Neural progenitor cell (in vitro differentiated cells): ENCODE data around the gene ARPC3. TPM values are rescaled to one million over a fixed set of nuclear protein-coding genes. Genes with fewer than 3 reads are reported as not detected.
"Not testable (repeated sequence)": the region's sequence is repeated elsewhere in the genome, so short reads cannot be mapped to it uniquely, and the experiment has no call there.

Experiments used
- DNase-seq: peaks from one replicate; pipeline ENCODE4 v3.0.0-alpha.2; 2016; ENCODE audit warnings: low spot score
- H2AFZ ChIP-seq: fragments of 200-600 bp; sonication (generic); replicated peaks from 2 replicates; pipeline ENCODE4 v1.6.1; 2016; ENCODE audit warnings: antibody characterized with exemption
- H3F3A ChIP-seq: fragments of 200-600 bp; sonication (generic); 2 replicates; pipeline ENCODE4 v1.6.1; 2016; ENCODE audit warnings: antibody characterized with exemption, low read depth
- H3K27ac ChIP-seq: fragments of 200-600 bp; sonication (generic); 2 replicates; pipeline ENCODE4 v1.5.1; 2016; ENCODE audit warnings: mild to moderate bottlenecking
- H3K27me3 ChIP-seq: fragments of 200-600 bp; sonication (generic); 2 replicates; pipeline ENCODE4 v1.6.1; 2016; ENCODE audit warnings: mild to moderate bottlenecking, moderate library complexity
- H3K36me3 ChIP-seq: fragments of 200-600 bp; sonication (generic); 2 replicates; pipeline ENCODE4 v1.5.1; 2016
- H3K4me1 ChIP-seq: fragments of 200-600 bp; sonication (generic); 2 replicates; pipeline ENCODE4 v1.6.1; 2016; ENCODE audit warnings: mixed run types
- H3K4me2 ChIP-seq: fragments of 200-600 bp; sonication (generic); 2 replicates; pipeline ENCODE4 v1.6.1; 2016
- H3K4me3 ChIP-seq: fragments of 200-600 bp; sonication (generic); 2 replicates; pipeline ENCODE4 v1.5.1; 2016
- H3K79me2 ChIP-seq: fragments of 200-600 bp; sonication (generic); 2 replicates; pipeline ENCODE4 v1.6.1; 2016; ENCODE audit warnings: low read depth
- H3K9ac ChIP-seq: fragments of 200-600 bp; sonication (generic); 2 replicates; pipeline ENCODE4 v1.6.1; 2016
- H3K9me3 ChIP-seq: fragments of 200-600 bp; sonication (generic); 2 replicates; pipeline ENCODE4 v1.5.1; 2016; ENCODE audit warnings: low read depth
- H4K20me1 ChIP-seq: fragments of 200-600 bp; sonication (generic); 2 replicates; pipeline ENCODE4 v1.6.1; 2016; ENCODE audit warnings: low read depth
- H3K27ac Mint-ChIP-seq: 3 replicates; pipeline ENCODE4 v1.8.0; 2021; ENCODE audit warnings: mixed read lengths
- H3K27me3 Mint-ChIP-seq: 2 replicates; pipeline ENCODE4 v1.8.0; 2022; ENCODE audit warnings: low read depth, mild to moderate bottlenecking, inconsistent platforms, moderate library complexity, mixed read lengths; ENCODE audit not compliant: insufficient read depth
- H3K36me3 Mint-ChIP-seq: 3 replicates; pipeline ENCODE4 v1.8.0; 2021; ENCODE audit warnings: mixed read lengths
- H3K4me1 Mint-ChIP-seq: 3 replicates; pipeline ENCODE4 v1.8.0; 2021; ENCODE audit warnings: mixed read lengths
- H3K4me3 Mint-ChIP-seq: 3 replicates; pipeline ENCODE4 v1.8.0; 2021; ENCODE audit warnings: mild to moderate bottlenecking, moderate library complexity, mixed read lengths
- H3K9me3 Mint-ChIP-seq: 3 replicates; pipeline ENCODE4 v1.8.0; 2020; ENCODE audit warnings: mixed read lengths
- CTCF ChIP-seq: fragments of 200-600 bp; sonication (generic); IDR thresholded peaks from 2 replicates; pipeline ENCODE4 v1.5.1; 2017; ENCODE audit warnings: antibody characterized with exemption, mild to moderate bottlenecking
- EZH2 ChIP-seq: fragments of 200-600 bp; sonication (generic); IDR thresholded peaks from 2 replicates; pipeline ENCODE4 v1.6.1; 2017; ENCODE audit warnings: antibody characterized with exemption, mild to moderate bottlenecking, moderate library complexity
- EZH2phosphoT487 ChIP-seq: fragments of 200-600 bp; sonication (generic); IDR thresholded peaks from 2 replicates; pipeline ENCODE4 v1.6.1; 2017; ENCODE audit warnings: antibody characterized with exemption
- total RNA-seq: library from RNA; depleted of rRNA; stranded (reverse); fragments of >200 nt; gene quantifications from 2 replicates; pipeline ENCODE4 v1.2.3, GENCODE V29; 2015; ENCODE audit warnings: low replicate concordance

ARPC3 gene
- total RNA-seq, 1 donor from 2014 or later = 363 TPM

GRCh38 chr12:110468214-110469048 is 18.3 kb upstream of the ARPC3 start, which contains the start of the genes FAM216A and GPN3:
Gene FAM216A, plus strand, starts transcription at chr12:110468845. Its CDS starts 31 bp downstream, at chr12:110468876.
Gene GPN3, minus strand, starts transcription at chr12:110468257. Its CDS starts 54 bp downstream, at chr12:110468203.
- peak within 1 kb of the TSS; percentile 94 for H3K9ac ChIP-seq
- TF ChIP-seq EZH2 = peak; percentile 41
- no peak for TF ChIP-seq CTCF
- H3F3A ChIP-seq = peaks cover 20% of the 10 kb centered on the region
- H3K79me2 ChIP-seq = peaks cover 58% of the 10 kb centered on the region
- no peaks in the 10 kb centered on the region for H3K9me3 ChIP-seq
- Mint-ChIP-seq H3K9me3 (peaks cover 2% of the 10 kb centered on the region), H3K27ac (peak within 1 kb of the TSS; percentile 100), H3K4me1 (peaks cover 30% of the 10 kb centered on the region), H3K36me3 (peaks cover 17% of the 10 kb centered on the region), H3K27me3 (peaks cover 9% of the 10 kb centered on the region), H3K4me3 (peak within 1 kb of the TSS; percentile 100)
- H3K27me3 ChIP-seq = no peaks in the 10 kb centered on the region
- peak within 1 kb of the TSS; percentile 81 for H3K27ac ChIP-seq
- peak; percentile 99 for DNase-seq
- H3K4me1 ChIP-seq = peaks cover 11% of the 10 kb centered on the region
- peak within 1 kb of the TSS; percentile 78 for H2AFZ ChIP-seq
- peak within 1 kb of the TSS; percentile 99 for H3K4me2 ChIP-seq
- no peaks in the 10 kb centered on the region for H3K36me3 ChIP-seq
- H4K20me1 ChIP-seq = peaks cover 17% of the 10 kb centered on the region
- peak within 1 kb of the TSS; percentile 96 for H3K4me3 ChIP-seq

- peaks cover 2% of the 10 kb centered on the region for H3K9me3 Mint-ChIP-seq
- Histone ChIP-seq H3K4me1 (peaks cover 11% of the 10 kb centered on the region), H2AFZ (peak overlapping the region; percentile 51), H3K9ac (peak overlapping the region; percentile 94), H4K20me1 (peaks cover 17% of the 10 kb centered on the region), H3K36me3 (no peaks in the 10 kb centered on the region), H3K9me3 (no peaks in the 10 kb centered on the region), H3K4me3 (peak overlapping the region; percentile 96), H3K27ac (no peak overlapping the region), H3K79me2 (peaks cover 62% of the 10 kb centered on the region), H3K27me3 (no peaks in the 10 kb centered on the region), H3F3A (peaks cover 20% of the 10 kb centered on the region), H3K4me2 (peak overlapping the region; percentile 99)
- TF ChIP-seq EZH2phosphoT487 (no peak), EZH2 (no peak), CTCF (no peak)
- no peak for DNase-seq
- H3K27me3 Mint-ChIP-seq = peaks cover 9% of the 10 kb centered on the region
- peak overlapping the region; percentile 100 for H3K4me3 Mint-ChIP-seq
- peak overlapping the region; percentile 100 for H3K27ac Mint-ChIP-seq
- peaks cover 30% of the 10 kb centered on the region for H3K4me1 Mint-ChIP-seq
- peaks cover 17% of the 10 kb centered on the region for H3K36me3 Mint-ChIP-seq
These were observed 17.7 kb upstream of the ARPC3 start for GRCh38 chr12:110467847-110468213.

- Histone ChIP-seq H4K20me1 (peaks cover 18% of the 10 kb centered on the region), H3K27me3 (no peaks in the 10 kb centered on the region), H3F3A (peaks cover 20% of the 10 kb centered on the region), H3K4me2 (peak overlapping the region; percentile 99), H3K4me1 (peaks cover 11% of the 10 kb centered on the region), H3K9me3 (no peaks in the 10 kb centered on the region), H3K36me3 (no peaks in the 10 kb centered on the region), H3K27ac (no peak overlapping the region), H3K9ac (peak overlapping the region; percentile 94), H3K79me2 (peaks cover 64% of the 10 kb centered on the region), H2AFZ (no peak overlapping the region), H3K4me3 (peak overlapping the region; percentile 96)
- peaks cover 9% of the 10 kb centered on the region for H3K27me3 Mint-ChIP-seq
- peak overlapping the region; percentile 100 for H3K4me3 Mint-ChIP-seq
- peaks cover 17% of the 10 kb centered on the region for H3K36me3 Mint-ChIP-seq
- TF ChIP-seq EZH2 = no peak
- TF ChIP-seq CTCF = no peak
- TF ChIP-seq EZH2phosphoT487 = no peak
- H3K27ac Mint-ChIP-seq = no peak overlapping the region
- peaks cover 30% of the 10 kb centered on the region for H3K4me1 Mint-ChIP-seq
- DNase-seq = no peak
- peaks cover 2% of the 10 kb centered on the region for H3K9me3 Mint-ChIP-seq
These were observed 16.7 kb upstream of the ARPC3 start for GRCh38 chr12:110466791-110467190.

GRCh38 chr12:110465765-110466164 is 15.6 kb upstream of the ARPC3 start:
- not testable (repeated sequence) for H3K4me2 ChIP-seq, DNase-seq, H3K27me3 ChIP-seq, H3K27ac Mint-ChIP-seq, H3K9me3 ChIP-seq, H3K27me3 Mint-ChIP-seq, H3K36me3 ChIP-seq, H2AFZ ChIP-seq, H3K27ac ChIP-seq, H3K4me3 ChIP-seq, H3K9me3 Mint-ChIP-seq
- Histone ChIP-seq H3K79me2 (peaks cover 64% of the 10 kb centered on the region), H3K4me1 (peaks cover 11% of the 10 kb centered on the region), H3F3A (peaks cover 20% of the 10 kb centered on the region), H3K9ac (peak overlapping the region; percentile 22), H4K20me1 (peaks cover 20% of the 10 kb centered on the region)
- H3K4me1 Mint-ChIP-seq = peaks cover 30% of the 10 kb centered on the region
- H3K4me3 Mint-ChIP-seq = peak overlapping the region; percentile 61
- H3K36me3 Mint-ChIP-seq = peaks cover 13% of the 10 kb centered on the region
